ENCODE data around the gene C14orf180. TPM values are rescaled to one million over a fixed set of nuclear protein-coding genes. Genes with fewer than 3 reads are reported as not detected.

The C14orf180 gene
- total RNA-seq, 2 experiments from 2014 or later = not detected

DNA sequence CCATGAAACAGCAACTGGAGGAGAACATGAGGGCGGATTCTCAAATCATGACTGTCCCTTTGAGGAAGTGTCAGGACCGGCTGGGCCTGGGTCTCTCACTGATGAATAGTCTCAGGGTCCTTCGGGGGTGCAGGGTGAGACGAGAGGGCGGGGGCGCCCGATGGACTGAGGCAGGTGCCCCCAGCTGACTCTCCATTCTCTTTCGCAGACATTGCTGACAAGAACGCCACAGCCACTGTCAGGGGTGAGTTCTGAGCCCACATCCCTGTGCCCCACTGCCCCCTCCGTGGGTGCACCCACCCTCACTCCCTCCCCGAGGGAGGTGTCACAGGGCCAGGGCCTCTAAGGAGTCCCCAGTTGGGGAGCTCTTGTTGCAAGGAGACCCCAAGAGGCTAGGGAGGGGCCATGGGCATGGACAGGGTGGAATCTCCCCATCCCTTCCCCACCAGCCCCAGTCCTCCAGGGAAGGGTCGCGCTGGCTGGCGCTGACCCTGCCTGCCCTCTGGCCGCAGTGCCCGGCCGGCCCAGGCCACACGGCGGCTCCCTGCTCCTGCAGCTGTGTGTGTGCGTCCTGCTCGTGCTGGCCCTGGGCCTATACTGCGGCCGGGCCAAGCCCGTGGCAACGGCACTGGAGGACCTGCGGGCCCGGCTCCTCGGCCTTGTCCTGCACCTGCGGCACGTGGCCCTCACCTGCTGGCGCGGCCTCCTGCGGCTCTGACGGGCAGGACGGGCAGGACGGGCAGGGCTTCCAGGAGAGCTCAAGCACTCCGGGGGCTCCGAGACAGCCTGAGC is 8.7 kb downstream of the C14orf180 start:
- Mint-ChIP-seq H3K4me1 (ENCODE audit: low read depth) (no peaks in the 10 kb centered on the region), H3K4me3 (no peak overlapping the region), H3K9me3 (ENCODE audit: insufficient read depth) (no peaks in the 10 kb centered on the region), H3K36me3 (ENCODE audit: low read depth) (no peaks in the 10 kb centered on the region), H3K27me3 (ENCODE audit: low read depth) (no peaks in the 10 kb centered on the region), H3K27ac (no peak overlapping the region)
- ChIA-PET POLR2A (no interaction called here), CTCF (no interaction called here)
- DNase-seq = no peak
- ATAC-seq = no peak

DNA sequence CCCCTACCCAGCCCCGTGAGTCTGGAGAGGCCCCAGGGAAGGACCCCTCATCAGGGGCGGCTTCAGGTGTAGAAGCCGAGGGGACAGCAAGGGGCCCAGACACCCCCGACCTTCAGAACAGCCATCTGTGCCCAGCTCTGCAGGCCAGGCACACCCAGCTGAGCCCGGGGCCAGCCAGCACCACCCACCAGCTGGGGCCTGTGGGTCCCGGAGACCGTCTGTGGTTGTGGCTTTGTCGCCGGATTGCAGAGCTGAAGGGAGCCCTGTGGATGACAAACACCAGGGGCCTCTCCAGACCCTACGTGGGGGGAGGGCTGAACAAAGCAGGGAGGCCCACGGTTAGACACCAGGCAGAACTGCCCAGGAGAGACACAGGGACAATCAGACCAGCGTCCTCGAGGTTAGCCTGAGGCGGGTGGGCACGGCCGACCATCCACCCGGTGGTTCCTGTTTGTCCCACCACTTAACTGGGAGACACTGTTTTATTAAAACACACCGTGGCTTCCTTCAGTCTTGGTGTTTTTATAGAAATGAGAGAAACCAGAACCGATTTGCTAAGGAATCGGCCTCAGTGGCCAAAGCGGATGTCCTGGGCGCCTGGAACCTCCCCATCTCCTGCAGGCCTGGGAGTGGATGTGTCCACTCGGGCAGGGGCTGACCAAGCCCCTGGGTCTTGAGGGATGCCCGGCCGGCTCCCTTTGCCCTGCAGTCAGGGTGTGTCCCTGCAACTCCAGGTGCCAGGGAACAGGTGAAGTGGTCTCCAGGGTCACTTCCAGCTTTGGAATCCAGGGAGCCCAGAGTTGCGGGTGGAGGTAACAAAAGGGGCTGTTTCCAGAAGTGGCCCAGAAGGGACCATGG is 10.0 kb downstream of the C14orf180 start:
- Mint-ChIP-seq H3K27ac (no peak overlapping the region), H3K36me3 (ENCODE audit: low read depth) (no peaks in the 10 kb centered on the region), H3K4me1 (ENCODE audit: low read depth) (no peaks in the 10 kb centered on the region), H3K9me3 (ENCODE audit: insufficient read depth) (no peaks in the 10 kb centered on the region), H3K27me3 (ENCODE audit: low read depth) (no peaks in the 10 kb centered on the region), H3K4me3 (no peak overlapping the region)
- POLR2A ChIA-PET = no interaction called here
- ATAC-seq = no peak
- DNase-seq = no peak
- CTCF ChIA-PET = no interaction called here

DNA sequence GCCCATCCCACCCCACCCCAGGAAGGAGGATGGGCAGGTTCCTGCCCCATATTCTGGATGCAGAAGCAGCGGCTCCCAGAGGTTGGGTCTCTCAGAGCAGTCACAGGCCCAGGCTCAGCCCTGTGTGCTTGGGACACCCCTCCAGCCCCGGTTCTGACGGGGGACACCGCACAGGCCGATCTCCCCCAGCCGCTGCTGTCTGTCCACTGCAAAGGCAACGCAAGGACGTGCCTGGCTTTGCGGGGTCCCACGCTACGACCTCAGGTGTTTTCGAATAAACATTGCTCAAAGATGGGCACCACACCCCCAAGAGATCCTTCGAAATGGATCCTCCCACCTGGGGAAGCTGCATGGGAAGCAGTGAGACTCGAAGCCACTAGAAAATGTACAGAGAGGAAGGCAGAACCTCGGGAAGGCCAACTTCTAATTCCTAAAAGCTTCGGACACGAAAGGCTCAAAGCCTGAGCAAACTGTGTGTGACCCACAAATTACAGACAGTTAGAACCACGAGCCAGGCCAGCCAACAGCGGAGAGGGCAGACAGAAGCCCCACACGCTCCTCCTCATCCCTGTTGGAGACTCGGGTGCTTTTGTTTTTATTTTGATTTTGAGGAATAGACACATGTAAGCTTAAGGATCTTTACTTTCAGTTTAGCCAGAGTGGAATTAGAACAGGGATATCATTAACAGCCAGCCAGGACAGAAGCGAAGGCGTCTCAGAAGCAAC is 10.8 kb downstream of the C14orf180 start:
- DNase-seq = no peak
- H3K9me3 Mint-ChIP-seq (ENCODE audit: insufficient read depth) = no peaks in the 10 kb centered on the region
- no peaks in the 10 kb centered on the region for H3K36me3 Mint-ChIP-seq (ENCODE audit: low read depth)
- ATAC-seq = no peak
- H3K4me3 Mint-ChIP-seq = no peak overlapping the region
- ChIA-PET POLR2A (no interaction called here), CTCF (no interaction called here)
- H3K27ac Mint-ChIP-seq = no peak overlapping the region
- H3K4me1 Mint-ChIP-seq (ENCODE audit: low read depth) = no peaks in the 10 kb centered on the region
- H3K27me3 Mint-ChIP-seq (ENCODE audit: low read depth) = no peaks in the 10 kb centered on the region

DNA sequence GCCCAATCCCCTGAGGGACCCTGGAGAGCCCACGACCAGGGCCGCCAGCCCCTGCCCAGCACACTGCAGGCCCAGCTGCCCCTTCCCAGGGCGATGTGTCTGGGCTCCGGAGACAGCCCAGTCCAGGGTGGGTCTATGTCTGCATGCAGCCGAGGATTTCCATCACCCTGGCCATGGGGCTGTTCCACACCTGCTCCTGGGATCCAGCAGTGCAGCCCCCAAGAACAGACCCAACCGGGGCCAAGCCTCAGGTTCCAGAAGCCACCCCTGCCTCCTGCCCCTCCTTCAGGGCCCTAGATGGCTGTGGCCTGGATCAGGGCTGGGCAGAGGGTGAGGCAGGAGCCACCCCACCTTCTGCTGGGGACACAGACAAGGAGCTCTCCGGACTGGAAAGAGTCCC is 11.5 kb downstream of the C14orf180 start:
- Mint-ChIP-seq H3K27me3 (ENCODE audit: low read depth) (no peaks in the 10 kb centered on the region), H3K4me3 (no peak overlapping the region), H3K9me3 (ENCODE audit: insufficient read depth) (no peaks in the 10 kb centered on the region), H3K4me1 (ENCODE audit: low read depth) (no peaks in the 10 kb centered on the region), H3K27ac (no peak overlapping the region), H3K36me3 (ENCODE audit: low read depth) (no peaks in the 10 kb centered on the region)
- ATAC-seq (no peak), DNase-seq (no peak)
- ChIA-PET CTCF (no interaction called here), POLR2A (no interaction called here)

DNA sequence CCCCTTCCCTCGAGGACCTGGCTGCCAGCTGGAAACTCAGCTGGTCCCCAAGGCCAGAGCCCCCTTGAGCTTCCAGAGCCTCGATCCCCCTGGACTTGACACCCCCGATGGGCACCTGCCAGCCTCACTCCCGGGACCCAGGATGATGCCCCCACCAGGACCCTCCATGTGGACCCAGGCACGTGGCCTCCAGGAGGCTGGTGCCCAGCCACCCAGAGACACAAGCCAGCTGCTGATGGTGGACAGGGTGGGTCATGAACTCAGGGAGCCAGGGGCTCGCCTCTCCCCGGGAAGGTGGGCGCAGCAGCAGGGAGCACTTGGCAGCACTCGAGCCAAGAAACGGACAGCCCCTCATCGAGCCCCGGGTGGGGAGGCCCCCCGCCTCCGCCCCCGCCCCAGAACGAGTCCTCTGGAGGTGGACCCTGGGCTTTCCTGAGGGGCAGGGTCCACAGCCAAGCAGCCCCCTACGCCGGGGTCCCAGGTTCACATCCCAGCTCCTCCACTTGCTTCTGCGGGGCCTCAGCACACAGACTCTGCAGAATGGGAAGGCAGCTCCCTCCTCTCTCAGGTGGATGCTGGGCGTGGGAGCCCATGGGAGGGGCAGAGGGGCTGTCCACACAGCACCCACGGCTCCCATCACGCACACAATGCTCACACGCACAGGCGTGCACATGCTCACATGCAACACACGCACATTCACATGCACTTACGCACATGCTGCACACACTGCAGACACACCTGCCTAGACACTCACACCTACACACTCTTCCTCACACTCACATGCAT is 12.1 kb downstream of the C14orf180 start:
- DNase-seq = no peak
- Mint-ChIP-seq H3K4me1 (ENCODE audit: low read depth) (no peaks in the 10 kb centered on the region), H3K36me3 (ENCODE audit: low read depth) (no peaks in the 10 kb centered on the region), H3K4me3 (no peak overlapping the region), H3K27ac (no peak overlapping the region), H3K27me3 (ENCODE audit: low read depth) (no peaks in the 10 kb centered on the region), H3K9me3 (ENCODE audit: insufficient read depth) (no peaks in the 10 kb centered on the region)
- ATAC-seq = no peak
- ChIA-PET POLR2A (no interaction called here), CTCF (no interaction called here)

DNA sequence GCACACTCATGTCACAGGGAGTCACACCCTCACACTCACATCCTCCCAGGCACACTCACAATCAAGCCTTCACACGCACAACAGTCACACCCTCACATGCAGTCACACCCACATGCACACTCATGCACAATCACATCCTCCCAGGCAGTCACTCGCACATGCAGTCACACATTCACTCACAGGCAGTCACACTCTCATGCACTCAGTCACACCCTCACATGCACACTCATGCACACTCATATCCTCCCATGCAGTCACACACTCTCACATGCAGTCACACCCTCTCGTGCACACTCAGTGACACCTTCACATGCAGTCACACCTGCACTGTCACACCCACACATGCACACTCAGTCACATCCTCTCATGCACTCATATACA is 12.7 kb downstream of the C14orf180 start:
- no peaks in the 10 kb centered on the region for H3K9me3 Mint-ChIP-seq (ENCODE audit: insufficient read depth)
- H3K4me1 Mint-ChIP-seq (ENCODE audit: low read depth) = no peaks in the 10 kb centered on the region
- DNase-seq (no peak), ATAC-seq (no peak)
- no peaks in the 10 kb centered on the region for H3K27me3 Mint-ChIP-seq (ENCODE audit: low read depth)
- no peak overlapping the region for H3K4me3 Mint-ChIP-seq
- ChIA-PET CTCF (no interaction called here), POLR2A (no interaction called here)
- no peak overlapping the region for H3K27ac Mint-ChIP-seq
- no peaks in the 10 kb centered on the region for H3K36me3 Mint-ChIP-seq (ENCODE audit: low read depth)

DNA sequence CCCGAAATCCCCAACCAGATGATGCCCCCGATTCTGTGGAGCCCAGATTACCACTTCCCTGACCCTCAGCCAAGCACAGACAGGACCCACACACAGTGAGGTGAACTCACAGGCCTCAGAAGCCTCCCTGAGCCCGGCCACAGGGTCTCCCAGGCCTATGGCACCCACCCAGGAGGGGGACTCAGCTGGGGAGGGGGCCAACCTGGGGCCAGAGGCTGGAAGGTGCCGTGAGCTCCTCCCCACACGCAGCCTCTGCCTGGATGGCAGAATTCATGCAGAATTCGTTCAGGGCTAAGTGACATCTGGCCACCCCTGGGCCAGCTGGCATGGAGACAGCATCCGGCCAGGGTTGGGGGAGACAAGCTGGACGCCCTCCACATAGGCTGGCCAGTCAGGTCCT is 13.2 kb downstream of the C14orf180 start:
- DNase-seq (no peak), ATAC-seq (no peak)
- H3K36me3 Mint-ChIP-seq (ENCODE audit: low read depth) = no peaks in the 10 kb centered on the region
- no peaks in the 10 kb centered on the region for H3K27me3 Mint-ChIP-seq (ENCODE audit: low read depth)
- H3K9me3 Mint-ChIP-seq (ENCODE audit: insufficient read depth) = no peaks in the 10 kb centered on the region
- POLR2A ChIA-PET = no interaction called here
- CTCF ChIA-PET = no interaction called here
- no peak overlapping the region for H3K27ac Mint-ChIP-seq
- no peaks in the 10 kb centered on the region for H3K4me1 Mint-ChIP-seq (ENCODE audit: low read depth)
- no peak overlapping the region for H3K4me3 Mint-ChIP-seq

DNA sequence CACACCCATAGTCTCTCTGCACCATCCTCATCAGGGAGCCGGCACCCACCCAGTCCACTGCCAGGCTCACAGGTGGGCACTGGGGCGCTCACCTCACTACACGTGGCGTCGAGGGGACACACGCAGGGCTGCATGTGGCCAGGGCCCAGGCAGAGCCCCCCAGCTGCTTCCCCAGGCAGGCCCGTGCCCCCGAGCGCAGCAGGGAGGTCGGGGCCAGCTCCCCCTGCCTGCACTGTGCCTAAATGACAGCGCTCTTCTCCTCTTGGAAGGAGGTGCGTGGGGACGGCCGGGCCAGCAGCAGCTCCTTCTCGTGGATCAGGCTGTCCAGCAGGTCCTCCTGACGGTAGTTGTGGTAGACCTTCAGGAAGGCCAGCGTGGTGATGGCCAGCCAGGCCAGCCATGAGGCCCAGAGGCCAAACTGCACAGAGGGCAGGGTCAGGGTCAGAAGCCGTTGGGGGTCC is 13.7 kb downstream of the C14orf180 start:
- ATAC-seq (no peak), DNase-seq (no peak)
- POLR2A ChIA-PET = no interaction called here
- CTCF ChIA-PET = no interaction called here
- Mint-ChIP-seq H3K27ac (no peak overlapping the region), H3K27me3 (ENCODE audit: low read depth) (no peaks in the 10 kb centered on the region), H3K9me3 (ENCODE audit: insufficient read depth) (no peaks in the 10 kb centered on the region), H3K4me1 (ENCODE audit: low read depth) (no peaks in the 10 kb centered on the region), H3K4me3 (no peak overlapping the region), H3K36me3 (ENCODE audit: low read depth) (no peaks in the 10 kb centered on the region)

DNA sequence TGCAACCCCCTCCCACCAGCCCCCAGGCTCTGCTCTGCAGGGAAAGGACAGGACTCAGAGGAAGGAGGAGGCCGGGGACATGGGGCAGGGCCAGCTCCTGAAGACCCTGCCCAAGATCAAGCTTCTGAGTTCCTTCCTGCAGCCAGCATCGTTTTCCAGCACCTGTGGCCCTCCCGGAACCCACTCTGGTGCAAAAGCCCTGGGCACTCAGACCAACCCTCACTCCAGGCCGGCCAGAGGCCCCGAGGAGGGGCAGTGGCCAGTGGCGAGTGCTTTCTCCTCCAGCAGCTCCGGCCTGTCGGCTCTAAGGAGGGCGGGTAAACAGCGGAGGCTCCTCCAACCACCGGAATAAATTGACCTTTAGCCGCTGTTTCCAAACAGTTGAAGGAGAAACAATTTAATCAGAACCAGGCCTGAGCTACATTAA is 14.2 kb downstream of the C14orf180 start:
- H3K27ac Mint-ChIP-seq = no peak overlapping the region
- no peaks in the 10 kb centered on the region for H3K27me3 Mint-ChIP-seq (ENCODE audit: low read depth)
- DNase-seq = no peak
- H3K4me1 Mint-ChIP-seq (ENCODE audit: low read depth) = no peaks in the 10 kb centered on the region
- H3K4me3 Mint-ChIP-seq = no peak overlapping the region
- POLR2A ChIA-PET = no interaction called here
- no peaks in the 10 kb centered on the region for H3K9me3 Mint-ChIP-seq (ENCODE audit: insufficient read depth)
- no peaks in the 10 kb centered on the region for H3K36me3 Mint-ChIP-seq (ENCODE audit: low read depth)
- ATAC-seq = no peak
- CTCF ChIA-PET = no interaction called here

DNA sequence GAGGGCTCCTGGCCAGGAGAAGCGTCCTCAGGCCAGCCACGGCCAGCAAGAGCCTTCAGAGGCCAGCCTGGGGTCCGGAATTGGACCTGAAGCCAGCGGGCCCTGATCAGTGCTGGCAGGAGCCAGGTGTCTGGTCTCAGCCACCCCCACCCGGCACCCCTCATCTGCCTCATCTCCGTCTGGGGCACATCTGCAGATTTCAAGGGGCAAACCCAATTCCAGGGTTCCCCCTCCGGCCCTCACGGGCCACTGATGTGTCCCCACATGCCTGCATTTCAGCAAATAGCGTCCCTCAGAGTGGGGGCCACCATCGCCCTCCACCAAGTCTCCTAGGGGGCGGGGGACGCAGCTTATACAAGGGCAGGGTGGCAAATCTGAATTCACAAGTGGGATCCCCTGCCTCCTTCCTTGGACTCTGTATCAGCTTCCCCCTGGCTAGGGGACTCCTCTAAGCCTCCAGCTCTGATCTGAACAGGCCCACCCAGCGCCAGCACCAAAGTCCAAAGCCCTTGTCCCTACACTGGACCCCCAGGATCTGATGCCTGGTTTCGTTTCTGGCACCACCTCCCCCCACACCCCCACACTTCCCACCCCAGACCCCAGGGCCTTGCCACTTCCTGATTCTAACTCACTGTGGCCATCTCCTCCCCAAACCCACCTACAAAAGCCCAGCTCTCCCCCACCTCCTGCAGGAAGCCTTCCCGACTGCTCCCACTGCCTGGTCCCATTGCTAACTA is 14.9 kb downstream of the C14orf180 start:
- H3K4me3 Mint-ChIP-seq = no peak overlapping the region
- H3K36me3 Mint-ChIP-seq (ENCODE audit: low read depth) = no peaks in the 10 kb centered on the region
- POLR2A ChIA-PET = no interaction called here
- H3K4me1 Mint-ChIP-seq (ENCODE audit: low read depth) = no peaks in the 10 kb centered on the region
- no peak overlapping the region for H3K27ac Mint-ChIP-seq
- no peaks in the 10 kb centered on the region for H3K9me3 Mint-ChIP-seq (ENCODE audit: insufficient read depth)
- no peak for DNase-seq
- no peak for ATAC-seq
- CTCF ChIA-PET = no interaction called here
- H3K27me3 Mint-ChIP-seq (ENCODE audit: low read depth) = no peaks in the 10 kb centered on the region

DNA sequence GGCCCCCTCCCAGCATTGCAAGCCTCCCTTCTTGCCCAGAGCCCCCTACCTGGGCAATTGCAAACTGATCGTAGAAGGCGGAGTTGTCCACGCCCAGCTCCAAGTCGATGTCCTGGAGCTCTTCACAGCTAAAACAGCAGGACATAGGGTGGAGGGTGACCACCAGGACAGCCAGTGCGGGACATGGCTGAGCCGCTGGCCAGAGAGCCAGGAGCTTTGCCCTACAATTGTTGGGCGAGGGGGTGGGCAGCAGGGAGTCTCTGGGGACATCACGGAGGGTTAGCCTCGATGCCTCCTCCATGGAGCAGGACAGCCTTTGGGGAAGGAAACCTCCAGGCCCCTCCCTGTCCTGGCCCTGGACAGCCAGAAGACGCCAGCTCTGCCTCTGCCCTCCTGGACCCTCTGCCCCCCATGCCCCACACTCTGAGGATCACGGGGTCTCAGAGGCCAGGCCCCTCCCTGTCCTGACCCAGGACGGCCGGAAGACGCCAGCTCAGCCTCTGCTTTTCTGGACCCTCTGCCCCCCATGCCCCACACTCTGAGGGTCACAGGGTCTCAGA is 15.6 kb downstream of the C14orf180 start:
- Mint-ChIP-seq H3K4me3 (no peak overlapping the region), H3K4me1 (ENCODE audit: low read depth) (no peaks in the 10 kb centered on the region), H3K9me3 (ENCODE audit: insufficient read depth) (no peaks in the 10 kb centered on the region), H3K36me3 (ENCODE audit: low read depth) (no peaks in the 10 kb centered on the region), H3K27me3 (ENCODE audit: low read depth) (no peaks in the 10 kb centered on the region), H3K27ac (no peak overlapping the region)
- ChIA-PET POLR2A (no interaction called here), CTCF (no interaction called here)
- ATAC-seq (no peak), DNase-seq (no peak)

Data from activated CD8-positive, alpha-beta T cell treated with anti-CD3 and anti-CD28 coated beads, Interleukin-2, amount 10 ng/mL, durations not matched to agents 7 days and 5 days (primary cell).